Stomach (tissue), 4 donors: Measurements from ENCODE around the gene AGAP1.

ENCODE experiments used
- EP300 ChIP-seq: sonication (generic); formaldehyde crosslinking; IDR thresholded peaks from one replicate; pipeline ENCODE4 v1.6.1; 2017; ENCODE audit warnings: antibody characterized with exemption
- POLR2A ChIP-seq, 4 donors: fragments of 450-650 bp; IDR thresholded peaks; one replicate each; pipeline ENCODE4 v1.6.1; 2016; ENCODE audit warnings: antibody characterized with exemption in 4 of 4, control low read depth in 2 of 4, mild to moderate bottlenecking in 1 of 4, moderate library complexity in 1 of 4
- POLR2AphosphoS5 ChIP-seq, 3 donors: sonication (generic); formaldehyde crosslinking; IDR thresholded peaks; one replicate each; pipeline ENCODE4 v1.6.1; 2016; ENCODE audit warnings: antibody characterized with exemption in 3 of 3
- TF ChIP-seq, protein P1 (sequence below), 7 experiments: fragments of 450-650 bp in 4 of 7; fragments of 200-600 bp in 3 of 7; sonication (generic) in 3 of 7; IDR thresholded peaks; one replicate each; pipeline ENCODE4 v1.5.1; 2016 to 2019; ENCODE audit warnings: antibody characterized with exemption in 7 of 7, control low read depth in 2 of 7, mild to moderate bottlenecking in 1 of 7

DNA sequence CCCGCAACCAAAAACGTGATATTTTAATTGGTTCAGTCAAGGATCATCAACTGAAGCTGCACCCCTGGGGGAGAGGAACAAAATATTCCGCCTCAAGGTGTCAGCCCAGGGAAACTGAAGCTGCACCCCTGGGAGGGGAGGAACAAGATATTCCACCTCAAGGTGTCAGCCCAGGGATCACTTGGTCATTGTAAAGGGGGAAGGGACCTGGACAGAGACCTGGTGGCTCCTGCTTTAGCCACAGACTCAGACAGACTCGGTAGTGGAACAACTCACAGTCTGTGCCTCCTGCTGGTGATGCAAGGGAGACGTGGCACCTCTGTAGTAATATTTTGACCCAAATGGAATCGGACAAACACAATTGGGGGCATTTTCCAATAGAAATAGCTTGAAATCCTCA lies 599.3 kb downstream of the AGAP1 start:
- TF ChIP-seq, protein P1, sequence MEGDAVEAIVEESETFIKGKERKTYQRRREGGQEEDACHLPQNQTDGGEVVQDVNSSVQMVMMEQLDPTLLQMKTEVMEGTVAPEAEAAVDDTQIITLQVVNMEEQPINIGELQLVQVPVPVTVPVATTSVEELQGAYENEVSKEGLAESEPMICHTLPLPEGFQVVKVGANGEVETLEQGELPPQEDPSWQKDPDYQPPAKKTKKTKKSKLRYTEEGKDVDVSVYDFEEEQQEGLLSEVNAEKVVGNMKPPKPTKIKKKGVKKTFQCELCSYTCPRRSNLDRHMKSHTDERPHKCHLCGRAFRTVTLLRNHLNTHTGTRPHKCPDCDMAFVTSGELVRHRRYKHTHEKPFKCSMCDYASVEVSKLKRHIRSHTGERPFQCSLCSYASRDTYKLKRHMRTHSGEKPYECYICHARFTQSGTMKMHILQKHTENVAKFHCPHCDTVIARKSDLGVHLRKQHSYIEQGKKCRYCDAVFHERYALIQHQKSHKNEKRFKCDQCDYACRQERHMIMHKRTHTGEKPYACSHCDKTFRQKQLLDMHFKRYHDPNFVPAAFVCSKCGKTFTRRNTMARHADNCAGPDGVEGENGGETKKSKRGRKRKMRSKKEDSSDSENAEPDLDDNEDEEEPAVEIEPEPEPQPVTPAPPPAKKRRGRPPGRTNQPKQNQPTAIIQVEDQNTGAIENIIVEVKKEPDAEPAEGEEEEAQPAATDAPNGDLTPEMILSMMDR (IDR thresholded peaks at IDR 0.05), result no peak
- TF ChIP-seq POLR2A (IDR thresholded peaks at IDR 0.05) (no peak), EP300 (no peak), POLR2AphosphoS5 (IDR thresholded peaks at IDR 0.05) (no peak)
